ENCODE data around the gene HSPG2.

Gene HSPG2

GRCh38 chr1:21927533-21928237, 9.4 kb downstream of the HSPG2 start:
- H3K36me3 ChIP-seq (ENCODE audit: insufficient read depth, low read length): no peaks in the 10 kb centered on the region
- no peak overlapping the region for H3K4me3 ChIP-seq (ENCODE audit: low read depth, low read length, poor library complexity, severe bottlenecking)
- H3K9me3 ChIP-seq (ENCODE audit: low read length): no peaks in the 10 kb centered on the region
- H3K27ac ChIP-seq (ENCODE audit: low read depth, low read length, poor library complexity, severe bottlenecking): no peak overlapping the region
- H3K79me2 ChIP-seq (ENCODE audit: insufficient read depth, low read length): no peaks in the 10 kb centered on the region
- no peaks in the 10 kb centered on the region for H3K4me1 ChIP-seq (ENCODE audit: insufficient read depth, low read length, severe bottlenecking)
- H2AFZ ChIP-seq (ENCODE audit: low read length): no peak overlapping the region
- no peaks in the 10 kb centered on the region for H4K20me1 ChIP-seq (ENCODE audit: insufficient read depth, low read length)
- H3K9ac ChIP-seq (ENCODE audit: low read length): no peak overlapping the region
- no peaks in the 10 kb centered on the region for H3K9me2 ChIP-seq (ENCODE audit: low read depth, low read length)
- H3K4me2 ChIP-seq (ENCODE audit: low read length): no peak overlapping the region
- H3F3A ChIP-seq (ENCODE audit: insufficient read depth, low read length): no peaks in the 10 kb centered on the region
- H3K27me3 ChIP-seq (ENCODE audit: insufficient read depth, low read length): no peaks in the 10 kb centered on the region
- TF ChIP-seq, protein P1, sequence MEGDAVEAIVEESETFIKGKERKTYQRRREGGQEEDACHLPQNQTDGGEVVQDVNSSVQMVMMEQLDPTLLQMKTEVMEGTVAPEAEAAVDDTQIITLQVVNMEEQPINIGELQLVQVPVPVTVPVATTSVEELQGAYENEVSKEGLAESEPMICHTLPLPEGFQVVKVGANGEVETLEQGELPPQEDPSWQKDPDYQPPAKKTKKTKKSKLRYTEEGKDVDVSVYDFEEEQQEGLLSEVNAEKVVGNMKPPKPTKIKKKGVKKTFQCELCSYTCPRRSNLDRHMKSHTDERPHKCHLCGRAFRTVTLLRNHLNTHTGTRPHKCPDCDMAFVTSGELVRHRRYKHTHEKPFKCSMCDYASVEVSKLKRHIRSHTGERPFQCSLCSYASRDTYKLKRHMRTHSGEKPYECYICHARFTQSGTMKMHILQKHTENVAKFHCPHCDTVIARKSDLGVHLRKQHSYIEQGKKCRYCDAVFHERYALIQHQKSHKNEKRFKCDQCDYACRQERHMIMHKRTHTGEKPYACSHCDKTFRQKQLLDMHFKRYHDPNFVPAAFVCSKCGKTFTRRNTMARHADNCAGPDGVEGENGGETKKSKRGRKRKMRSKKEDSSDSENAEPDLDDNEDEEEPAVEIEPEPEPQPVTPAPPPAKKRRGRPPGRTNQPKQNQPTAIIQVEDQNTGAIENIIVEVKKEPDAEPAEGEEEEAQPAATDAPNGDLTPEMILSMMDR (IDR thresholded peaks at IDR 0.05; ENCODE audit: low read length): no peak
- TF ChIP-seq EZH2 (IDR thresholded peaks at IDR 0.05; ENCODE audit: borderline replicate concordance, low read length): no peak

DNA sequence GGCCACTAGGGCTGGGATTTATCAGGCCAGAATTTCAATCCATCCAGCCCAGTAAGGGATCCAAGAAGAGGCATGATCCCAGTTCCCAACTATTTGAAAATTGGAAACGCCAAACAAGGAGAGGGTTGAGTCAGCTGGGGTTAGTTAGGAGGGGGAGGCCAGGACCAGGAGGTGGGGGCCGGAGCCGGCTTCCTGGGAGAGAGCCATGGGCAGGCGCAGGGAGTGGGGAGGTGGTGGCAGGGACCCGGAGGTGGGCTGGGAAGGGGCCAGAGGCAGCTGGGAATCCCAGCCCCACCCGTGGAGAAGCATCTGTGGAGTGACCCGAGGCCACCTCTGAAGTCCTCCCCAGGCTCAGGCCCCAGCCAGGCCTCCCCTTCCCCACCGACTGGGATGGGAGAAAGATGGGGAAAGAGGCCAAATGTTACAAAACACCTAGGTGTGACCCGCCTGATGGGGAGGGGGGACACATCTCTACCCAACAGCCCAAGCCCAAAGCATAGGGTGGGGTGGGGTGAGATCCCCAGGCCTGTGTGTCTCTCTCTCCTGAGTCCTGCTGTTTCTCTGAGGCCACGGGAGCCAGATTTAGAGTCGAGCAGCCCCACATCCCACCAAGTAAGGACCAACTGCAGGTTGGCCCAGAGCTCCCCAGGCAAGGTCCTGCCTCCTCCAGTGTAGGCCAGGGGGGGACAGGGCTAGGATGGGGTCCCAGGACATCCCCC, 10.1 kb downstream of the HSPG2 start:
- no peaks in the 10 kb centered on the region for H3K27me3 ChIP-seq (ENCODE audit: insufficient read depth, low read length)
- no peak overlapping the region for H3K4me2 ChIP-seq (ENCODE audit: low read length)
- no peak overlapping the region for H3K9ac ChIP-seq (ENCODE audit: low read length)
- H3K9me2 ChIP-seq (ENCODE audit: low read depth, low read length): no peaks in the 10 kb centered on the region
- H3K36me3 ChIP-seq (ENCODE audit: insufficient read depth, low read length): no peaks in the 10 kb centered on the region
- H3K4me1 ChIP-seq (ENCODE audit: insufficient read depth, low read length, severe bottlenecking): no peaks in the 10 kb centered on the region
- TF ChIP-seq, protein P1 (IDR thresholded peaks at IDR 0.05; ENCODE audit: low read length): no peak
- TF ChIP-seq EZH2 (IDR thresholded peaks at IDR 0.05; ENCODE audit: borderline replicate concordance, low read length): no peak
- no peaks in the 10 kb centered on the region for H4K20me1 ChIP-seq (ENCODE audit: insufficient read depth, low read length)
- H3K79me2 ChIP-seq (ENCODE audit: insufficient read depth, low read length): no peaks in the 10 kb centered on the region
- no peak overlapping the region for H2AFZ ChIP-seq (ENCODE audit: low read length)
- H3K9me3 ChIP-seq (ENCODE audit: low read length): no peaks in the 10 kb centered on the region
- H3F3A ChIP-seq (ENCODE audit: insufficient read depth, low read length): no peaks in the 10 kb centered on the region
- no peak overlapping the region for H3K4me3 ChIP-seq (ENCODE audit: low read depth, low read length, poor library complexity, severe bottlenecking)
- no peak overlapping the region for H3K27ac ChIP-seq (ENCODE audit: low read depth, low read length, poor library complexity, severe bottlenecking)

GRCh38 chr1:21926065-21926464, 11.0 kb downstream of the HSPG2 start:
- H3K9ac ChIP-seq (ENCODE audit: low read length): no peak overlapping the region
- no peaks in the 10 kb centered on the region for H3K4me1 ChIP-seq (ENCODE audit: insufficient read depth, low read length, severe bottlenecking)
- H3K9me2 ChIP-seq (ENCODE audit: low read depth, low read length): no peaks in the 10 kb centered on the region
- no peaks in the 10 kb centered on the region for H3K27me3 ChIP-seq (ENCODE audit: insufficient read depth, low read length)
- no peaks in the 10 kb centered on the region for H3K36me3 ChIP-seq (ENCODE audit: insufficient read depth, low read length)
- no peaks in the 10 kb centered on the region for H3K79me2 ChIP-seq (ENCODE audit: insufficient read depth, low read length)
- no peak for TF ChIP-seq EZH2 (IDR thresholded peaks at IDR 0.05; ENCODE audit: borderline replicate concordance, low read length)
- TF ChIP-seq, protein P1 (IDR thresholded peaks at IDR 0.05; ENCODE audit: low read length): no peak
- no peak overlapping the region for H3K4me3 ChIP-seq (ENCODE audit: low read depth, low read length, poor library complexity, severe bottlenecking)
- no peak overlapping the region for H2AFZ ChIP-seq (ENCODE audit: low read length)
- H3K27ac ChIP-seq (ENCODE audit: low read depth, low read length, poor library complexity, severe bottlenecking): no peak overlapping the region
- H3K9me3 ChIP-seq (ENCODE audit: low read length): no peaks in the 10 kb centered on the region
- no peak overlapping the region for H3K4me2 ChIP-seq (ENCODE audit: low read length)
- no peaks in the 10 kb centered on the region for H3F3A ChIP-seq (ENCODE audit: insufficient read depth, low read length)
- H4K20me1 ChIP-seq (ENCODE audit: insufficient read depth, low read length): no peaks in the 10 kb centered on the region

All from OCI-LY1 (cell line).